ENCODE data around the gene RCAN3.

DNA sequence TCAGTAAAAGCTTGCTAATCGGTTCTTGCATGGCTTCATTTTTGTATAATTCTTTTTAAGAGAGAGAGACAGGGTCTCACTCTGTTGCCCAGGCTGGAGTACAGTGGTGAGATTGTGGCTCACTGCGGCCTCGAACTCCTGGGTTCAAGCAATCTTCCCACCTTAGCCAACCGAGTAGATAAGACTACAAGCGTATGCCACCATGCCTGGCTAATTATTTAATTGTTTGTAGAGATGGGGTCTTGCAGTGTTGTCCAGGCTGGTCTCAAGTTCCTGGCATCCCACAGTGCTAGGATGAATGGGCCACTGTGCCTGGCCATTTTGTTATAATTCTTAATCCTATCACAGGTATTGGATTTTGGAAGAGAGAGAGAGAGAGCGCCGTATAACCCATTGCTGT is 23.4 kb downstream of the RCAN3 start:
- TF ChIP-seq, protein P1, sequence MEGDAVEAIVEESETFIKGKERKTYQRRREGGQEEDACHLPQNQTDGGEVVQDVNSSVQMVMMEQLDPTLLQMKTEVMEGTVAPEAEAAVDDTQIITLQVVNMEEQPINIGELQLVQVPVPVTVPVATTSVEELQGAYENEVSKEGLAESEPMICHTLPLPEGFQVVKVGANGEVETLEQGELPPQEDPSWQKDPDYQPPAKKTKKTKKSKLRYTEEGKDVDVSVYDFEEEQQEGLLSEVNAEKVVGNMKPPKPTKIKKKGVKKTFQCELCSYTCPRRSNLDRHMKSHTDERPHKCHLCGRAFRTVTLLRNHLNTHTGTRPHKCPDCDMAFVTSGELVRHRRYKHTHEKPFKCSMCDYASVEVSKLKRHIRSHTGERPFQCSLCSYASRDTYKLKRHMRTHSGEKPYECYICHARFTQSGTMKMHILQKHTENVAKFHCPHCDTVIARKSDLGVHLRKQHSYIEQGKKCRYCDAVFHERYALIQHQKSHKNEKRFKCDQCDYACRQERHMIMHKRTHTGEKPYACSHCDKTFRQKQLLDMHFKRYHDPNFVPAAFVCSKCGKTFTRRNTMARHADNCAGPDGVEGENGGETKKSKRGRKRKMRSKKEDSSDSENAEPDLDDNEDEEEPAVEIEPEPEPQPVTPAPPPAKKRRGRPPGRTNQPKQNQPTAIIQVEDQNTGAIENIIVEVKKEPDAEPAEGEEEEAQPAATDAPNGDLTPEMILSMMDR (IDR thresholded peaks at IDR 0.05), result no peak
- no peak for TF ChIP-seq POLR2A (IDR thresholded peaks at IDR 0.05)

Measured in Peyer's patch (tissue), 4 donors.